Keratinocyte (primary cell): ENCODE measurements around the gene ADIPOR2. TPM values are rescaled to one million over a fixed set of nuclear protein-coding genes. Genes with fewer than 3 reads are reported as not detected.

ENCODE experiments used
- DNase-seq: peaks from one replicate; pipeline ENCODE4 v3.0.0-alpha.2; 2011; ENCODE audit warnings: low read depth, missing footprints, low spot score
- FAIRE-seq: peaks from 2 replicates; lab custom pipeline; 2011; peaks lifted over from hg19 to GRCh38; lab: Jason Lieb, UNC
- H2AFZ ChIP-seq: 2 replicates; pipeline ENCODE4 v1.6.0; 2012; ENCODE audit warnings: low read length, control low read depth, inconsistent platforms; ENCODE audit not compliant: control insufficient read depth
- H3K27ac ChIP-seq: 2 replicates; pipeline ENCODE4 v1.5.1; 2011; ENCODE audit warnings: low read length; ENCODE audit not compliant: control insufficient read depth, insufficient read depth
- H3K27me3 ChIP-seq: 3 replicates; pipeline ENCODE4 v1.6.0; 2011; ENCODE audit warnings: low read length; ENCODE audit not compliant: control insufficient read depth, insufficient read depth; ENCODE audit errors: extremely low read depth
- H3K36me3 ChIP-seq, 2 experiments: 2 replicates in 1 of 2; 3 replicates in 1 of 2; pipeline ENCODE4 v1.5.1; 2011; ENCODE audit warnings: low read length in 2 of 2, mild to moderate bottlenecking in 1 of 2; ENCODE audit not compliant: control insufficient read depth in 2 of 2, insufficient read depth in 2 of 2; ENCODE audit errors: extremely low read depth in 1 of 2
- H3K4me1 ChIP-seq: 3 replicates; pipeline ENCODE4 v1.5.1; 2011; ENCODE audit warnings: low read length; ENCODE audit not compliant: control insufficient read depth, insufficient read depth; ENCODE audit errors: extremely low read depth
- H3K4me2 ChIP-seq: 3 replicates; pipeline ENCODE4 v1.6.0; 2011; ENCODE audit warnings: low read depth, low read length; ENCODE audit not compliant: control insufficient read depth, insufficient read depth; ENCODE audit errors: extremely low read depth
- H3K4me3 ChIP-seq, 3 experiments: fragments of 200-600 bp in 1 of 3; sonication (generic) in 1 of 3; 2 replicates in 2 of 3; 3 replicates in 1 of 3; pipeline ENCODE4 v1.5.1; 2011 to 2016; ENCODE audit warnings: low read length in 3 of 3, mild to moderate bottlenecking in 3 of 3, control low read depth in 2 of 3, inconsistent platforms in 1 of 3, low read depth in 1 of 3, mixed read lengths in 1 of 3, mixed run types in 1 of 3, moderate library complexity in 1 of 3; ENCODE audit not compliant: control insufficient read depth in 2 of 3, insufficient read depth in 2 of 3; ENCODE audit errors: extremely low read depth in 1 of 3
- H3K79me2 ChIP-seq: 2 replicates; pipeline ENCODE4 v1.6.0; 2012; ENCODE audit warnings: low read length; ENCODE audit not compliant: control insufficient read depth, insufficient read depth
- H3K9ac ChIP-seq: 3 replicates; pipeline ENCODE4 v1.6.0; 2011; ENCODE audit warnings: low read length; ENCODE audit not compliant: control insufficient read depth, insufficient read depth; ENCODE audit errors: extremely low read depth
- H3K9me1 ChIP-seq: 3 replicates; pipeline ENCODE4 v1.6.0; 2011; ENCODE audit warnings: low read length; ENCODE audit not compliant: control insufficient read depth, insufficient read depth; ENCODE audit errors: extremely low read depth
- H3K9me3 ChIP-seq: 2 replicates; pipeline ENCODE4 v1.5.1; 2012; ENCODE audit warnings: low read depth, low read length; ENCODE audit not compliant: control insufficient read depth
- H4K20me1 ChIP-seq: 3 replicates; pipeline ENCODE4 v1.6.0; 2011; ENCODE audit warnings: low read length; ENCODE audit not compliant: control insufficient read depth, insufficient read depth; ENCODE audit errors: extremely low read depth
- CTCF ChIP-seq, 3 experiments: IDR thresholded peaks in 1 of 3; conservative IDR thresholded peaks in 1 of 3; optimal IDR thresholded peaks in 1 of 3; 2 replicates in 2 of 3; 3 replicates in 1 of 3; pipeline versions ENCODE3 to v1.5.1; 2011; ENCODE audit warnings: low read length in 3 of 3, mild to moderate bottlenecking in 3 of 3, moderate library complexity in 2 of 3, control low read depth in 1 of 3, inconsistent platforms in 1 of 3; ENCODE audit not compliant: insufficient read depth in 2 of 3; ENCODE audit errors: extremely low read depth in 1 of 3
- EZH2 ChIP-seq: IDR thresholded peaks from one replicate; pipeline ENCODE4 v1.6.1; 2012; ENCODE audit warnings: inconsistent platforms, mild to moderate bottlenecking, low read length, moderate library complexity
- dilution Hi-C: fragments of 300-500 bp; cut with MboI; formaldehyde crosslinking; loops from one replicate; pipeline ENCODE4 v1.7.0; 2020; ENCODE audit warnings: low sequenced_read_pairs; ENCODE audit not compliant: extremely low pct_ligation_motif_present
- polyA plus RNA-seq, 5 experiments: library from polyadenylated mRNA; depleted of rRNA in 3 of 5; stranded (reverse) in 3 of 5; stranded (forward) in 1 of 5; unstranded in 1 of 5; fragments of >200 nt; gene quantifications; 1 replicate in 1 of 5; 2 replicates in 3 of 5; 3 replicates in 1 of 5; pipeline versions ENCODE4 v1.2.1 to v1.2.3, GENCODE V29; 2011 to 2012; ENCODE audit warnings: missing spikeins in 2 of 5, low read depth in 1 of 5, low replicate concordance in 1 of 5

Gene ADIPOR2
- polyA plus RNA-seq, 1 donor (not counting 4 experiments of a cell fraction or from before 2014, with no cell fraction given) = 59.4 TPM

DNA sequence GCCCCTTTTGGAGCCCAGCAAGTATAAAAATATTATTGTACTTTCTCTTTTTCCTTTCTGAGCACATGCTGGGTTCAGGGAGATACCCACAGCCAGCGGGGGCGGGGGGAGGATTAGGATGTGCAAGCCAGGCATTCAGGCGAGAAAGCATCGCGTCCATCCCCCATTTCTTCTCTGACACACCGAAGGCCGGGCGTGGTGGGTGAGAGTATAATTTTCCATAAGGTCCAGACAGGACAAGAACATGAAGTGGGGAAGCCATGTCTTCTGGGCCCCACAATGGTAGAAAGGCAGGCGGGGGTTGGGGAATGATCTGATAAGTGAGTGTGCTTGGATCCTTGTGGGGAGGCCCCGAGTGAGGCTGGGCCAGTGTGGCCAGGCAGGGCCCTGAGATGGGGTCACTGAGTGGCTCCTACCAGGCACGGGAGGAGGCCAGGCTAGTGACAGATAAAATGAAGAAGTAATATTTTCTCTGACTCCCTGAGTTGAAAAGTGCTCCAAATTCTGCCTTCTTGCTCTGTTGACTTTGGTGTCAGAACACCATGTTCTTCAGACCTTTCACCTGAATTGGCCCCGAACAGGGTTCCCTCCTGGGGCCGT, 118.8 kb downstream of the ADIPOR2 start:
- H3K79me2 ChIP-seq = no peaks in the 10 kb centered on the region
- no peaks in the 10 kb centered on the region for H4K20me1 ChIP-seq
- dilution Hi-C loops = no loop called here
- H3K27ac ChIP-seq = no peak overlapping the region
- H3K4me2 ChIP-seq = no peak overlapping the region
- no peak overlapping the region for H2AFZ ChIP-seq
- no peaks in the 10 kb centered on the region for H3K9me3 ChIP-seq
- DNase-seq = no peak
- no peak overlapping the region for H3K4me3 ChIP-seq
- no peaks in the 10 kb centered on the region for H3K9me1 ChIP-seq
- H3K9ac ChIP-seq = no peak overlapping the region
- TF ChIP-seq CTCF (optimal IDR thresholded peaks at IDR 0.05 in 1 of 3, IDR thresholded peaks at IDR 0.05 in 1 of 3, conservative IDR thresholded peaks at IDR 0.05 in 1 of 3; ENCODE audit: extremely low read depth in 1 of 3, insufficient read depth in 2 of 3, low read length in 3 of 3) (no peak), EZH2 (no peak)
- H3K27me3 ChIP-seq = peaks cover 12% of the 10 kb centered on the region
- FAIRE-seq = no peak
- H3K36me3 ChIP-seq = no peaks in the 10 kb centered on the region
- no peaks in the 10 kb centered on the region for H3K4me1 ChIP-seq

- Histone ChIP-seq H3K9ac (no peak overlapping the region), H3K27ac (no peak overlapping the region), H3K9me3 (no peaks in the 10 kb centered on the region), H3K4me3 (no peak overlapping the region), H3K79me2 (no peaks in the 10 kb centered on the region), H3K9me1 (no peaks in the 10 kb centered on the region), H3K36me3 (no peaks in the 10 kb centered on the region), H3K4me2 (no peak overlapping the region), H4K20me1 (no peaks in the 10 kb centered on the region), H3K4me1 (no peaks in the 10 kb centered on the region), H2AFZ (no peak overlapping the region), H3K27me3 (peaks cover 15% of the 10 kb centered on the region)
- dilution Hi-C loops = no loop called here
- no peak for DNase-seq
- no peak for TF ChIP-seq CTCF (optimal IDR thresholded peaks at IDR 0.05 in 1 of 3, IDR thresholded peaks at IDR 0.05 in 1 of 3, conservative IDR thresholded peaks at IDR 0.05 in 1 of 3; ENCODE audit: extremely low read depth in 1 of 3, insufficient read depth in 2 of 3, low read length in 3 of 3)
- no peak for TF ChIP-seq EZH2
- no peak for FAIRE-seq
Observed at GRCh38 chr12:1810201-1810930, 119.5 kb downstream of the ADIPOR2 start.
